Measurements from ENCODE around the gene RFX8. TPM values are rescaled to one million over a fixed set of nuclear protein-coding genes. Genes with fewer than 3 reads are reported as not detected.

Gene RFX8
- total RNA-seq, 2 experiments from 2014 or later, result 0.90 to 1.0 TPM

DNA sequence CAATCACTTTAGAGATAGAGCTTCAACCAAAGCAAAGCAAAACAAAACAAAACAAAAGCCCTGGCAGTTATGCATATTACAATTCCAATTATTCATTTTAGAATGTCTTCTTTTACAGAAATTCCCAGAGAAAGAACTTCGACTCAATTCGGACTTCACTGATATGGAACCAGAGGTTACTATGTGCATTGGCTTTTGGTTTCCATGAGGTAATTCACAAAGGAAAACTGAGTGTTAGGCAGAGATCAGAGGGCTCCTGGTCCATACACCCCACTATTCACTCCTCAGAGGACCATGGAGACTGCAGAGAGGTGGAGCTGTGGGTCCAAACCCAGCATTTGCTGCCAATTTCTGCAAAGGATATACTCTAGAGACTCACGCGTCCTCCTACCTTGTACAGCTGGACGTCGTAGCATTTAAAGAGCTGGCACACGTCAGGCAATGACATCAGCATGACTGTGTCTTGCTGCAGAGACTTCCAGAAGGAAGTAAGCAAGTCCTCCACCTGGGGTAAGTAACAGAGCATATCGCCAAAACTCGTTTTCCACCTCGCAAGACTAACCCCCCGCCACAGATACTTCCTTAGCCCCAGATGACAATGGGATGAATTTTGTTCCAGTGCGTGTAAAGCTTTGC is 56.3 kb downstream of the RFX8 start:
- Mint-ChIP-seq H3K36me3 (no peaks in the 10 kb centered on the region), H3K27ac (no peak overlapping the region), H3K9me3 (peaks cover 7% of the 10 kb centered on the region), H3K27me3 (no peaks in the 10 kb centered on the region), H3K4me3 (no peak overlapping the region), H3K4me1 (ENCODE audit: low read depth) (no peaks in the 10 kb centered on the region)
- DNase-seq, result no peak
- ChIA-PET POLR2A (no interaction called here), CTCF (interaction anchor here (0.6 to 7.9 kb wide), 50 partner anchors 11 to 467 kb away, joined by 3 to 137 read pairs (median 4); partner anchors contain the start of genes CREG2, MAP4K4 and RFX8)
- intact Hi-C loops (cut with micrococcal nuclease), result loop anchor here (1.0 to 5.0 kb wide), 4 partner anchors 309 to 824 kb away; no protein-coding TSS in a partner anchor

GRCh38 chr2:101416609-101417008 is 58.3 kb downstream of the RFX8 start:
- Mint-ChIP-seq H3K27me3 (no peaks in the 10 kb centered on the region), H3K4me1 (ENCODE audit: low read depth) (no peaks in the 10 kb centered on the region), H3K9me3 (peaks cover 7% of the 10 kb centered on the region), H3K36me3 (no peaks in the 10 kb centered on the region), H3K27ac (no peak overlapping the region), H3K4me3 (no peak overlapping the region)
- intact Hi-C loops (cut with micrococcal nuclease), result loop anchor here (5.0 kb wide), 2 partner anchors 311 to 826 kb away; no protein-coding TSS in a partner anchor
- no peak for DNase-seq
- ChIA-PET POLR2A (no interaction called here), CTCF (interaction anchor here (1.0 to 7.9 kb wide), 5 partner anchors 17 to 798 kb away, joined by 3 to 137 read pairs (median 5); no protein-coding TSS in a partner anchor)

DNA sequence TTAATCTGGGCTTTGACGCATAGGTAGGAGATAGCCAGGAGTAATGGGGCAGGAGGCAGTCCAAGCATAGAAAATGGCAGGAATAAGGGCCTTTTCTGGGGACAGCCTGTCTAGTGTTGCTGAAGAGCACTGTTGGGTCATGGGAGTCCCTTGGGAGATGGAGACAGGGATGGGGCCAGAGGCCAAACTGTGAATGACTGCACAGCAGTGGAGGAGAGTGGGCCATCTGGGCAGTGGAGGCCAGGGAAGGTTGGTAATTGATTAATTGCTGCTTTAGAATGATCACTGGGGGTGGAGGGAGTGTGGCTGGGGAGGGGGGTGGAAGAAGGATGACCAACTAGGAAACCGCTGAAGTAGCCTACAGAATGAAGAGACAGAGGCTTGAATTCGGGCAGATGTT is 59.0 kb downstream of the RFX8 start:
- no peak for DNase-seq
- intact Hi-C loops (cut with micrococcal nuclease), result loop anchor here (2.0 to 5.0 kb wide), 3 partner anchors 73 to 826 kb away; no protein-coding TSS in a partner anchor
- H3K36me3 Mint-ChIP-seq, result no peaks in the 10 kb centered on the region
- ChIA-PET CTCF (interaction anchor here (4.1 to 7.9 kb wide), 2 partner anchors 73 to 414 kb away, joined by 16 to 137 read pairs; no protein-coding TSS in a partner anchor), POLR2A (no interaction called here)
- H3K4me3 Mint-ChIP-seq, result no peak overlapping the region
- no peaks in the 10 kb centered on the region for H3K4me1 Mint-ChIP-seq (ENCODE audit: low read depth)
- H3K27ac Mint-ChIP-seq, result no peak overlapping the region
- no peaks in the 10 kb centered on the region for H3K27me3 Mint-ChIP-seq
- peaks cover 7% of the 10 kb centered on the region for H3K9me3 Mint-ChIP-seq

- Mint-ChIP-seq H3K36me3 (no peaks in the 10 kb centered on the region), H3K27ac (no peak overlapping the region), H3K9me3 (peaks cover 7% of the 10 kb centered on the region), H3K4me3 (no peak overlapping the region), H3K4me1 (ENCODE audit: low read depth) (no peaks in the 10 kb centered on the region), H3K27me3 (no peaks in the 10 kb centered on the region)
- ChIA-PET POLR2A (no interaction called here), CTCF (interaction anchor here (7.9 kb wide), 1 partner anchor 415 kb away, joined by 137 read pairs; no protein-coding TSS in a partner anchor)
- intact Hi-C loops (cut with micrococcal nuclease), result loop anchor here (2.0 to 5.0 kb wide), 3 partner anchors 72 to 827 kb away; no protein-coding TSS in a partner anchor
- DNase-seq, result no peak
Measured at GRCh38 chr2:101415220-101415619, 59.7 kb downstream of the RFX8 start.

- Mint-ChIP-seq H3K4me3 (no peak overlapping the region), H3K27ac (no peak overlapping the region), H3K4me1 (ENCODE audit: low read depth) (no peaks in the 10 kb centered on the region), H3K36me3 (no peaks in the 10 kb centered on the region), H3K27me3 (no peaks in the 10 kb centered on the region), H3K9me3 (peaks cover 7% of the 10 kb centered on the region)
- ChIA-PET CTCF (no interaction called here), POLR2A (no interaction called here)
- intact Hi-C loops (cut with micrococcal nuclease), result no loop called here
- no peak for DNase-seq
Measured at GRCh38 chr2:101412092-101412694, 62.7 kb downstream of the RFX8 start.

DNA sequence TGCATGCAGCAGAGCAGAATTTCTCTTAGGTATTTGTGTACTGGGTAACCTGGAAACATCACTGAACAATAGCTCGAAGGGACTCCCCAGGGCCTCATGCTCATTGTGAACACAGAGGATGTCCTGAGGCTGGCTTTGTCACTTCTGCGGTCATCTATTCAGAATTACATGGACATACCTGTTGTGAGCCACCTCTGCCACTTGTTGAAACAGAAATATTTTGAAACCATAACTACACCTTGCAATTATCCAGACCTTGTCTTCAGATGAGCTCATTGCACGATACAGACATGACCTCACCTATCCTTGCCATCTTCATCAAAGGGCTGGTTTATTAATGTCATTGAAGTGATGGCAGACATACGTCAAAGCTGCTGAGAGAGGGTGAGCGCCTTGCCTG is 64.2 kb downstream of the RFX8 start:
- no peaks in the 10 kb centered on the region for H3K36me3 Mint-ChIP-seq
- H3K27me3 Mint-ChIP-seq, result no peaks in the 10 kb centered on the region
- intact Hi-C loops (cut with micrococcal nuclease), result no loop called here
- H3K4me3 Mint-ChIP-seq, result no peak overlapping the region
- no peaks in the 10 kb centered on the region for H3K4me1 Mint-ChIP-seq (ENCODE audit: low read depth)
- peaks cover 7% of the 10 kb centered on the region for H3K9me3 Mint-ChIP-seq
- CTCF ChIA-PET, result no interaction called here
- H3K27ac Mint-ChIP-seq, result no peak overlapping the region
- no peak for DNase-seq
- POLR2A ChIA-PET, result no interaction called here

DNA sequence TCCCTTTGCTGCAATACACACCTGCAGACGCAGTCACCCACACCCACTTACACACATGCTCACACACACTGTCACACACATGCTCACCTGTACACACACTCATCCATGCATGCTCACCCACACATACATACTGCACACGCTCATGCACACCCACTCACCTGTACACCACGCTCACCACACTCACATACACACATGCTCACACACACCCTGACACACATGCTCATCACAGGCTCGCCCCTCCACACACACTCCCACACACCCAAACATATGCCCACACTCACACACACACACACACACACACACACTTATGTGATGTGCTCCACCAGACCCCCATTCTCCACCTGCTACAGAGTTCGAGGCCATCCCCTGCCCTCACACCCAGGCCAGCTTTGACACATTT is 64.8 kb downstream of the RFX8 start:
- CTCF ChIA-PET, result no interaction called here
- intact Hi-C loops (cut with micrococcal nuclease), result no loop called here
- Mint-ChIP-seq H3K27ac (no peak overlapping the region), H3K27me3 (no peaks in the 10 kb centered on the region), H3K9me3 (peaks cover 5% of the 10 kb centered on the region), H3K4me3 (no peak overlapping the region), H3K4me1 (ENCODE audit: low read depth) (no peaks in the 10 kb centered on the region), H3K36me3 (no peaks in the 10 kb centered on the region)
- no peak for DNase-seq
- POLR2A ChIA-PET, result no interaction called here

DNA sequence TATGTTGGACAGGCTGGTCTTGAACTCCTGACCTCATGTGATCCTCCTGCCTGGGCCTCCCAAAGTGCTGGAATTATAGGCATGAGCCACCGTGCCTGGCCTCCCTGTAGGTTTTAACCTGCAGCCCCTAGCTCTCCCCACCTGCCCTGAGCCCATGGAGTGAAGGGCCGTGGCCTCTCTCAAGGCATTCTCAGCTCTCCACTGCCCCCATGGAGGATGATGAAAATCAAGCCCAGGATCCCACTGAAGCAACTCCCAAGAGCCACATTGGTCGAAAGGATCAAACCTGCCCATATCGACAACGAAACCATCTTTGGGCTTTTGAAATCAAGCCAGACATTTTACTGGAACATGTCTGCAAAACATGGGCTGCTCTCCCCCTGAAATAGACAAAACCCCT is 65.2 kb downstream of the RFX8 start:
- Mint-ChIP-seq H3K4me3 (no peak overlapping the region), H3K9me3 (peaks cover 1% of the 10 kb centered on the region), H3K27me3 (no peaks in the 10 kb centered on the region), H3K27ac (no peak overlapping the region), H3K4me1 (ENCODE audit: low read depth) (no peaks in the 10 kb centered on the region), H3K36me3 (no peaks in the 10 kb centered on the region)
- intact Hi-C loops (cut with micrococcal nuclease), result no loop called here
- POLR2A ChIA-PET, result no interaction called here
- DNase-seq, result no peak
- CTCF ChIA-PET, result interaction anchor here (3.2 kb wide), 1 partner anchor 67 kb away, joined by 11 read pairs; no protein-coding TSS in a partner anchor

- H3K9me3 Mint-ChIP-seq, result no peaks in the 10 kb centered on the region
Measured at GRCh38 chr2:101408925-101409324, 66.0 kb downstream of the RFX8 start.

DNA sequence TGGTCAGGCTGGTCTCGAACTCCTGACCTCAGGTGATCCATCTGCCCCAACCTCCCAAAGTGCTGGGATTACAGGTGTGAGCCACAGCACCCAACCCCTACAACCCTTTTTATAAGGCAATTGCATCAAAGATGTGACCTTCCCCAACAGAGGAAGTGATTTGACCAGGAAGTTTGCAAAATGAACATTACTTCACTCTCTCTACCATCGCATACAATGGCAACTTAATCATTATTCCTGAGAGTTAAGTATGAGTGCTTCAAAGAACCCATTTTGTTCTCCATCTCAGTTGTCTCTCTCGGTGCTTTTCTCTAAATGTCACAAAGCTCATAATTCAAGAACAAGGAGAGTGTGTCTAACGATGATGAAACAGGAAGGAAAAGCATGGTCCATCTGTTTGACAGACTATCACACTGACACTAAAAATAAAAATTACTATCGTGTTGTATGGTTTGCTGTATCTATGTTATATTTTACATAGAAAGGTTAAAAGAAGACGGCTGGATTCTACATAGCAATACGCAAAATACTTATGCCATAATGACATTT is 69.5 kb downstream of the RFX8 start:
- H3K9me3 Mint-ChIP-seq, result no peaks in the 10 kb centered on the region

More at GRCh38 chr2:101408925-101409324, 66.0 kb downstream of the RFX8 start:
- H3K27ac Mint-ChIP-seq, result no peak overlapping the region
- H3K27me3 Mint-ChIP-seq, result no peaks in the 10 kb centered on the region
- ChIA-PET POLR2A (no interaction called here), CTCF (interaction anchor here (3.2 kb wide), 1 partner anchor 67 kb away, joined by 11 read pairs; no protein-coding TSS in a partner anchor)
- H3K4me3 Mint-ChIP-seq, result no peak overlapping the region
- H3K36me3 Mint-ChIP-seq, result no peaks in the 10 kb centered on the region
- no peaks in the 10 kb centered on the region for H3K4me1 Mint-ChIP-seq (ENCODE audit: low read depth)
- intact Hi-C loops (cut with micrococcal nuclease), result no loop called here
- DNase-seq, result no peak

GRCh38 chr2:101403745-101404144 is 71.2 kb downstream of the RFX8 start:
- no peak for DNase-seq
- ChIA-PET CTCF (interaction anchor here (2.2 kb wide), 1 partner anchor 62 kb away, joined by 7 read pairs; no protein-coding TSS in a partner anchor), POLR2A (no interaction called here)
- H3K27ac Mint-ChIP-seq, result no peak overlapping the region
- no peak overlapping the region for H3K4me3 Mint-ChIP-seq
- intact Hi-C loops (cut with micrococcal nuclease), result no loop called here
- H3K9me3 Mint-ChIP-seq, result no peaks in the 10 kb centered on the region
- peaks cover 8% of the 10 kb centered on the region for H3K27me3 Mint-ChIP-seq
- H3K4me1 Mint-ChIP-seq (ENCODE audit: low read depth), result no peaks in the 10 kb centered on the region
- H3K36me3 Mint-ChIP-seq, result no peaks in the 10 kb centered on the region

More for the DNA sequence above, 69.5 kb downstream of the RFX8 start:
- H3K36me3 Mint-ChIP-seq, result no peaks in the 10 kb centered on the region
- ChIA-PET CTCF (interaction anchor here (2.2 kb wide), 1 partner anchor 63 kb away, joined by 7 read pairs; no protein-coding TSS in a partner anchor), POLR2A (no interaction called here)
- DNase-seq, result no peak
- H3K27me3 Mint-ChIP-seq, result peaks cover 4% of the 10 kb centered on the region
- intact Hi-C loops (cut with micrococcal nuclease), result no loop called here
- no peak overlapping the region for H3K27ac Mint-ChIP-seq
- H3K4me1 Mint-ChIP-seq (ENCODE audit: low read depth), result no peaks in the 10 kb centered on the region
- no peak overlapping the region for H3K4me3 Mint-ChIP-seq

DNA sequence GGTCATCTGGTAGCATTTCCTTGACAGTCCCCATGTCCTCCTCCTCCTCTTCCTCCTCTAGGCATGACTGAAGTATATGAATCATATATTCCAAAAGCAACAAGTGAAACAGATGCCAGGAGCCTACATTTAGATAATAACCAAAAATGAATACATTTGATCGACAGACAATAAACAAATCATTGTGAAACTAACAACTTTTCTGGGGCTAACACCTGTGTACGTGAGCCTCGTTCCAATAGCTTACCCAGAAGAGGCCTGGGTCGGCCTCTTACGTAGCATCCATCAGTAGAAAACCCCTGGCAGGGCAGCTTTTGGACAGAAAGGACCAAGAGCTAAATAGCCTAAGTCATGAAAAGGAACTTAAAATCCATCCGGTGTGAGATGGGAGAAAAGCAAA is 72.3 kb downstream of the RFX8 start:
- CTCF ChIA-PET, result interaction anchor here (1.1 kb wide), 1 partner anchor 15 kb away, joined by 4 read pairs; no protein-coding TSS in a partner anchor
- POLR2A ChIA-PET, result interaction anchor here (1.0 kb wide), 1 partner anchor 128 kb away, joined by 3 read pairs; no protein-coding TSS in a partner anchor
- no peak for DNase-seq
- Mint-ChIP-seq H3K4me1 (ENCODE audit: low read depth) (peaks cover 3% of the 10 kb centered on the region), H3K27ac (no peak overlapping the region), H3K27me3 (peaks cover 12% of the 10 kb centered on the region), H3K4me3 (no peak overlapping the region), H3K9me3 (no peaks in the 10 kb centered on the region), H3K36me3 (no peaks in the 10 kb centered on the region)
- intact Hi-C loops (cut with micrococcal nuclease), result no loop called here

Data from activated CD4-positive, alpha-beta memory T cell treated with anti-CD3 and anti-CD28 coated beads for 36 hours (primary cell).